Amygdala (tissue), 56 donors: ENCODE measurements around the gene FHIT.
A peak's percentile ranks its signal among the peaks of the same experiment; 100 is the strongest.

ENCODE experiments used
- DNase-seq, 56 donors: peaks; one replicate each; lab custom pipeline; 2025; lab: John Stamatoyannopoulos, UW

The FHIT gene

DNA sequence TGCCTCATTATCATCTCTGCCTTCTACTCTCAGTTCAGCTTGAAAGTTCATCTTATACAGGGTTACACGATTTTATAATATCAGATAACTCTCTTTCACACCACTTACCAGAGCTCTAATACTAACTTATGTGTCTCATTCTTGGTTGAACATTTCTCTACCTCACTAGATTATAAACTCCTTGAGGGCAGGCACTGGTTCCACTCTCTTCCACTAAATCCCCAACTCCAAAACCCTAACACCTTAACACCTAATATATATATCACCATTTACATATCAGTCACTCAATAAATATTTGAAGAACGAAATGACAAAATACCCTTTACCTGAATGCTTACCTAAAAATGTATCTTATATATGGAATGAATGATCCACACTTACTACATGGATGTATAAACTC, 977.2 kb downstream of the FHIT start:
- DNase-seq = no peak

DNA sequence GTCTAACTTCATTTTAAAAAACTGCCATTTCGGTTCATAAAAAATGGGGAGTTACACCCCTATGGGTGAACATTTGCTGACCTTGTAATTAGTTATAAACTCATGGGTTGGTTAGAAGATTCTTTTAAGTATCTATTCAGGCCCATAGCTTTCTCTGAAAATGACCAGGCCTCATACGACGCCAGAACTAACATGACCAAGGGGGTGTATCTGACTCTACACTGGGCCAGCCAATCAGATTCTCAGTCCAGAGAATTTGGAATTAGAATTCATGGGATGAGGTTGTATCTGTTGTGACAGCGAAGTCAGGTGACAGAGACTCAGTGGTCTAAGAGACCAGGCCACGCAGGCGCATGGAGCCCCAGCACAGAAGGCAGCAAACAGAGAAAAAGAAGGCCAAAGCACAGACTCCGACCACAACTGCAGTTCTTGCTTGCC, 981.4 kb downstream of the FHIT start:
- DNase-seq = no peak

DNA sequence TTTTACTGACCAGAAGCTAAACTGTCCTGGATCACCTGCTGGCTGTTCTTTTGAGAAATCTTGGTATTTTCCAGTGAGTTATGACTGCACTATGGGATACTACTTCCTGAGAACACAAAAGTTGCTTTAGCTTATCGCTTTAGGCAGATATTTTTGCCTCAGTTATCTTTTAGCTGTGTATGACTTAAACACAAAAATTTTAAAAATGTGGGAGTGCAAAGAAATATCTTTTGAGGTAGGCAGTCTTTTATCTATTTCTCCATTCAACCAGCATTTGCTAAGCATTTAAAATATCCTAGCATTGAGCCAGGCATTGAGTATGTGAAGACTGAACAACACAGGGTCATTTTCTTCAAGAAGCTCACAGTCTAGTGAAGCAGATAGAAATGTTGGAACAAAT, 981.9 kb downstream of the FHIT start:
- no peak for DNase-seq

DNA sequence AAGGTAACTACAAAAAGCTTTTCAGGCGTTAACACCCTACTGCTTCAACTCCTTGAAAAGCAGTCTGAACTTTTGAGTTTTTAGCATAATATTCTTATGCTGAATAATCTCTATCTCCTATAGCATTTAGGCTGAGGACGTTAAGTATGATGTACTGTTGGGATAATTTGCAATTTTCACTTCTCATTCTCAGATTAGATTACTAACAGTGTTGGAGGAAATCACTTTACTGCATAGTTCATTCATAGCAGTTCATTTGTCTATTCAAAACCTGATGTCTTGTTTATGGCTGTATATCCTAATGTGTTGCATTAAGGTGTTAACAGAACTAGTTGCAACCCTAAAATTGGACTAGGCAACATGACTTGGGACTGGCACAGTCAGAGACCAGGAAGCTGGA, 983.1 kb downstream of the FHIT start:
- no peak for DNase-seq

DNA sequence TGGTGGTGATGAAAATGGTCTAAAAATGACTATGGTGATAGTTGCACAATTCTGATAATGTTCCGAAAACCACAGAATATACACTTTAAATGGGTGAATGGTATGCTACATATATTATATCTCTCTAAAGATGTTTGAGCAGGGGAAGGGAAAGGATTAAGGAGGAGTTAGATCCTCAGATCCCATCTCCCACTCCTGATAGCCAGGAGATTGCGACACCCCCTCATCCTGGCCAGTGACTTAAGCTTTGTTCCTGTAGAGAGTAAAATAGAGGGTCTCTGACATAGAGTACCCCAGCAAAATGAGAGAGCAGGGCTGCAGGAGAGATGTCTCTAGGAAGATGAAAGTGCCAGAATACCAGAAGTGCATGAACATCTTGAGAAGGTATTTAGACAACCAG, 984.8 kb downstream of the FHIT start:
- no peak for DNase-seq

DNA sequence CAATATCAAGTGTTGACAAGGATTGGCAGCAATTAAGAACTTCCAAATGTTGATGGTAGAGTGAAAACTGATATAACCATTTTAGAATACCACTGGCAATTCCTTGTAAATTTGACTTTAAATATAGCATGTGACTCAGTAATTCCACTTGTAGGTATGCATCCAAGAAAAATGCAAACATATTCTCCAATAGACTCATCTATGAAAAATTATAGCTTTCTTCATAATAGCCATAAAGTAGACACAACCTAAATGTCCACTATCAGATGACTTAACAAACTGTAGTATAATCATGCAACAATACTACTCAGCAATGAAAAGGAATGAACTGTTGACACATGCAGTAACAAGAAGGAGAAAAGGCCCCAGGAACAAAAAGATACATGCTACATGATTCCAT, 988.1 kb downstream of the FHIT start:
- no peak for DNase-seq

DNA sequence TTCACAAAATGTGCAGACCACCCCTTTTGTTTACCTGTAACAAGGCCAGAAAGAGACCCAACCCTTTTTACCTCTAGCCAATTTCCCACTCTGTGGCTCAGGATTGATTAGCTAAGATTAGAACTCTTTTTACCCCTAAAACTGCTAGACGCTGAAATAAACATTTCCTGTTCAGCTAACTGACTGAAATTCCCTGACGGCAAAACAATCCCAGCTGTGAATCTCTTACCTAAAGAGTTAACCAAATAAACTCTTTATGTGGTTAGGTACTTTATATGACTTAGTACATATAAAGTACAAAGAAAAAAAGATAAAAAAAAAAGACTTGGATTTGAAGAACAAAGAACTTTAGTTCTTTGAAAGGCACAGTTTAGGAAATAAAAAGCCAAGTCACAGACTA, 988.7 kb downstream of the FHIT start:
- no peak for DNase-seq

DNA sequence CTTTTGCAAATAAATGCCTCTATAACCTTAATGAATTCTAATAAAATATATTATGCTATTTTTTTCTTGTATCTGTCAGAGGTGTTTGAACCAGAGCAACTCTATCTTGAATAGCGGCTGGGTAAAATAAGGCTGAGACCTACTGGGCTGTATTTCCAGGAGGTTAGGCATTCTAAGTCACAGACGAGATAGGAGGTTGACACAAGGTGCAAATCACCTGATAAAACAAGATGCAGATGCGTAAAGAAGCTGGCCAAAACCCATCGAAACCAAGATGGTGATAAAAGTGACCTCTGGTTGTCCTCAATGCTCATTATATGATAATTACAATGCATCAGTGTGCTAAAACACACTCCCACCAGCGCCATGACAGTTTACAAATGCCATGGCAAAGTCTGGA, 990.7 kb downstream of the FHIT start:
- no peak for DNase-seq

DNA sequence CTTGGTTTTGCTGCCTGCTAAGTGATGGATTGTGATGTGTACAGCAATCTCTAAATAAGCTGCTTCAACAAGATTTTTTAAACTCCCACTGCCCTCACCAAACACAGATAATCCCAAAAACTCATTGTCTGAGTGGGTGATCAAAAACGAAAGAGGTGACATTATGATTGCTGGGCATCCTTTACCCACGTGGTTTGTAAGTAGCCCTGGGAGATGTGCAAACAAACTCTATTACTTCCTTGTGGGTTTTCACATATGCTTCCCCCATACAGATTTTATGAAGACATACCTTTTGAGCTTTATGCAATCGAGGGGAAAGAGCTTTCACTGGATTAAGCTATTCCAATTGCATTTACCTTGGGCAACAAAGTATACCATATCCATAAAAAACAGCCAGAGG, 1000.4 kb downstream of the FHIT start:
- no peak for DNase-seq

DNA sequence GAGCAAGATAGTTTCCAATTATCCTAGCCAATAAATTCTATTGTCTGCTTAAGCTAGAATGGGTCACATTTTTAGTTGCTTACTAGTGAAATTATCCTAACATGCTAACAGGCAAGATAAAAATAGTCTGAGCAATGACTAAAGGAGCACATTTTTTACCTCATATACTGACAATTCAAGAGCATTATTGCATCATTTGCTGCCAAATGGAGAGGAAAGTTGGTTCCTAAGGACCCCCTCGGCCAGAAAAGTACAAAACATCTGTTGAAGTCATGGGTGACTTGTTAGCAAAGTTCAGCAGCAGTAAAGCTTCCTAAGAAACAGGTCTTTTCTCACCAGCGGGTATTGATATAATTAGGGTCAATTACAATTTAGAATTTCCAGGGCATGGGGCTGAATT, 1001.0 kb downstream of the FHIT start:
- DNase-seq = no peak

DNA sequence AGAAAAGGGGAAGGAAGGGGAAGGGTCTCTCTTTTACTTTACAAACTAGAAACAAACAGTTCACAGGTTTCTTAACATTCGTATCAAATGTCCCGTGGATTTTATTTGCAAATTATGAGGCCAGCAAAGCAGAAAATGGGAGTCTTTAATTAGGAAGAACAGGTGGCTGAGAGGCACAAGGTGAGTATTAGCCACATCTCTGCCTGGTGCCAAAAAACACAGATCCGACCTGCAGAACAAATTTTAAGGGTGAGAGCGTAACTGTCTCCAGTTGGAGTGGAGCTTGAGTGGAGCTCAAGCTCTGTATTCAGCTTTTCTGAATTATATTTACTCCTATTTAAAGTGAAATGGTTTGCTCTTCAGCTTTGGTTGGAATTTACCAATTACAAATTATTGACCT, 1004.9 kb downstream of the FHIT start:
- DNase-seq = no peak

DNA sequence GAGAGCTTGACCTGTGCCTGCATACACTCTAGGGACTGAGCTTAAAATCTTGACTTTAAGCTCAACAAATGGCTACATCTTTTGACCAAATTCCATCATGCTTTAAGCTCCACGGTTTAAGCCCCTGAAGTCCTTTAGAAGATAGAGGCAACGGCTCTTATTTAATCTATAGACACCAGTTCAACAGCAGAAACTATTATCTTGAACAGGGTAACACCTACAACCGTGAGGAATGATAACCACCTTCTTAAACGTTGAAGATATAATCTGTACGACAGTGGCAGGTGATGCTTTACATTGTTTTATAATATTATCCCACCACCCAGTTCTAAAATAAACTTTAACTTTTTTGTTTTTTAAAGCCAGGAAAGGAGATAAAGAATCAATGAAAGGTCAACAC, 1007.8 kb downstream of the FHIT start:
- DNase-seq = no peak

DNA sequence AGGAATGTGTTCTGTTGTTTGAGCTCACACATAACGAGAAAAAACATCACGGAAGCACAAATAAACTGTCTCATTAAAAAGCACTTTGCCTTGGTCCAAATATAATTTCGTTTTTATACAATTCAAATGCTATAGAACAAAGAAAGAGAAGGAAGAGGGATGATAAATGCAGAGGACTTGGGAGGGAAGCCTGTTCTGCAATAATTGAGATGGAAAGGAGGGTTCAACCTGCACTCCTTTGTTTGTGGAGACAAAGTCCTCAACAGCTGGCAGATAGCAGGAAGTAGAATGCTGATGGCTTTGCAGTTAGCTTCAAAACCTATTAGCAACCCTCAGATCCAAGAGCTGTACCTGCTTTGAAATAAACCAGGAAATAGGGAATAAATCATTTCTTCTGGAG, 1010.8 kb downstream of the FHIT start:
- no peak for DNase-seq

DNA sequence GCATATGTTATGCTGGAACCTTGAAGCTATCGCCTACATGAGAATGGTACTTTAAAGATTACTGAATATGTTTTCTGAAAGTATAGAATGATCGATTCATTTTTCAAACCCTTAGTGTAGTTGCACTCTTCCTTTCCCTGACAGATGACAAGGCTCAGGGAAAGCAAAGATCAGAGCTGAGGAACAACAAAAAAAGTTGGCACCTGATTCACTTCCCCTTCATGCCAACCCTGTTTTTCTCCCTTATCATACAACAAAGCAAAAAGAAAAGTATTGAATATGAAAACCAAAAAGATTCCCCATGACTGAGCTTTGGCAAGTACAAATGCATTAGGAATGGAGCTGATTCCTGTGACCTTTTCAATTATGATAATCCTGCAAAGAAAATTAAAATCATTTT, 1012.7 kb downstream of the FHIT start:
- no peak for DNase-seq

DNA sequence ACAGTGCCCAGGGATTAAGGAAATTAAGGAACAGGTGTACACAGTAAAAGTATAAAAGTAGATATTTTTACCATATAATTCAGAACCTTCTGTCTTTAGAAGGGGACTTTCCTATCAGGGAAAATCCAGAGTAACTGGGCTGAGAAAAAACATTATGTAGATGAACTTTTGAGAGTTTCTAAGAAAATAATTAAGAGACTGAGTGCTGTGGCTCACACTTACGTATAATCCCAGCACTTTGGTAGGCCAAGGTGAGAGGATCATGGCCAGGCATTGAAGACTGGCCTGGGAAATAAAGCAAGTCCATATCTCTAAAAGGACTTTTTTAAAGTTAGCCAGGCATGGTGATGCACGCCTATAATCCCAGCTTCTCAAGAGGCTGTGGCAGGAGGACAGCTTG, 1021.8 kb downstream of the FHIT start:
- no peak for DNase-seq

DNA sequence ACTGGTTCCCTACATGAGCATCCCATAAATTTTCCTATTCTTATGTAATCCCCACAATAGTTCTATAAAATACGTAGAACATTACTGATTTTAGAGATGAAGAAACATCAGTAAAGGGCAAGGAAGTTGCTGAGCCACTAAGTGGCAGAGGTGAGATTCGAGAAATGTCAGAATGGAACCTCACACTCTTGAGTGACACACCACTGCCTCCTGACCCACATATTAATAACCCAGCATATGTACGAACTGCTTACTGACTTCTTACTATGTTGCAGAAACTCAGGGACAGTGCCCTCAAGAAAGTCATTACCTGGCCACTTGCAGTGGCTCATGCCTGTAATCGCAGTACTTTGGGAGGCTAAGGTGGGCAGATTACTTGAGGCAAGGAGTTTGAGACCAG, 1022.4 kb downstream of the FHIT start:
- DNase-seq = no peak

DNA sequence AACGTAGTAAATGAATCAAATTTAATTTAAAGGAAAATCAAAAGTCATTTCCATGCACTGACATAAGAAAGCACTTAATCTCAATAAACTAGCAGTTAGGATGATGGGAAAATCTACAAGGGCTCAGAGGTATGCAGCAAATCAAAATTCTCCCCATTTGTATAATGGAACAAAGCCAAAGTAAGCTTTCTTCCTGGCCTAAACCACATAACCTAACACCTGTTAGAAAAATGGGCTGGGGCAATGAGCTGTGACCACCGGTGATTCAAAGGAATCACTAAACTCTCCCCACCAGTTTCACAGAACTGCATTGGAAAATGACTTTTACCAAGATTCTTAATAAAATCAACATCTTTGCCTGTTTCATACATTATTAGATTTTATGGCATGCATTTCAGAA, 1024.3 kb downstream of the FHIT start:
- DNase-seq = no peak

DNA sequence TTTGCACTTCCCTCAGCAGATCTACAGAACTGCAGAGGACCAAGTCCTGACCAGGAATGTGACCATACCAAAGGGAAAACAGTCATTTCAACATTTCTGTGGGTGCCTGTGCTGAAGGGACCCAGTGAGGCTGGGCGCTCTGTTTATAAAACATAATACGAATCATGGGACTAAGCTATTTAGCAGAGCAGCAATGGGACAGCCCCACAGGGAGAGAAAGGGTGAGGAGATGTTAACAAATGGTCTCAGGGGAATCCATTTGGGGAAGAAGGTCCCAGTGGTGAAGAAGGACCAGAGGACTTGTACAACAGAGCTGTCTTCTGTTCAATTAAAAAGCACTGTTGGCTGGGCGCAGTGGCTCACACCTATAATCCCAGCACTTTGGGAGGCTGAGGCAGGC, 1025.4 kb downstream of the FHIT start:
- no peak for DNase-seq

DNA sequence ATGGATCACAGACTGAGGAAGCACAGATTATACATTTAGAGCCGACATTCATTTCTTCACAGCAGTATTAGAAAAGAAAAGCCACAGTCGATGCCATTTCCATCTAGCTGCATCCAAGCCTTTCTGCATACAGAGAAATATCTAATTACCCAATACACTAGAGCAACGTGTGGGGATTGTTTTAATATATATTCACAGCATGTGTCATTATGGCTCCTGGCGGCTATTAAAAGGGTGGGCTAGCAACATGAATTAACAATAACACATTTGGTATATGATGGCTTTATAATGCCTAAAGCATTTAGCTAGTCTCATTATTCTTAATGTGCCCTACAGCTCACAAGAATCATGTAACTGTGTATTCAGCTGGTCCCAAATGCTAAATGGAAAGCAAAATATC, 1030.5 kb downstream of the FHIT start:
- DNase-seq = no peak

DNA sequence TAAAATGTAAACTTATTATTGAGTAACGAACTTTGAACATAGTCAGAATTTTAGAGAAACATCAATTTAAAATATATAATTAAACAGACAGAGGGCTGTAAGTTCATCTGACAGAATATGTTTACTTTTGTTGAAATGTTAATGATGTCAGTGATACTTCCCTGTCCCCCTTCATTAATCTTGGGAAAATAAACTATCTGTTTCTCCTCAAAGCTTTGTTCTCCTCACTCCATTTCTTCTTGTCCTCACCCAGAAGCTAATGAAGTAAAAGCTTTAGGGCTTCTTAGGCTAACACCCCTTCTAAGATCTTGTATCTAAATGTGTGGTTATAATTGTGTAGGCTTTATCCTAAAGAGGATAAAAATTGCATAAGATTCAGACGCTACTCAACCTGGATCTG, 1031.8 kb downstream of the FHIT start:
- no peak for DNase-seq

DNA sequence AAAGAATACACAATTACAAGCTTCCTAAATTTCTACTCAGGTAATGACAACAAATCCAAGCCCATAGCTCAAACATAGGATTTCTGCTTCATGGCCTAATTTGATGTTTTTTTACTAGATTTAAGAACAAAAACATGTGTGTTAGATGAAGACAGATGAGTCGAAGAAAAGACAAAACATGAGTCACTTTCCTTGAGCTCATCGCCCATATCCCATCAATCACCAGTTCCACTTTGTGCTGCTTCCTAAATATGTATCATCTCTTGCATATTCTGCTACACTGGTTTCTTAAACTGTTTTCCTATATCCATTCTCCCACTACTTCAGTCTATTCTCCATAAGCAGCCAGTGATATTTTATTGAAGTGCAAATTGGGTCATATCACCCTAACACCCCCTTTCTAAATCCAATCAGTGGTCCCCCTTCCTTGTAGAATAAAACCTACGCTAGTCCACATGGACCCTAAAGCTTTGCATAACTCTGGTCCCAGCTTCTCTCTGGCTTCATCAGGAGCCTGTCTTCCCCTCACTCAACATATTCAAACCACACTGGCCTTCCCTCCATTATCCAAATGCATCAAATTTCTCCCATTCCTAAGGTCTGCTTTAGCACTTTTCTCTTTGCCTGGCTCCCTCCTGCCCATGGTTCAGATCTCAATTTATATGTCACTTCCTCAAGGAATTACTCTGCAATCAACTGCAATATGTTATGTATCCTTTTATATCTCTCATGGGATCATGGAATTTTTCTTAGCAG, 1033.9 kb downstream of the FHIT start:
- DNase-seq = no peak

DNA sequence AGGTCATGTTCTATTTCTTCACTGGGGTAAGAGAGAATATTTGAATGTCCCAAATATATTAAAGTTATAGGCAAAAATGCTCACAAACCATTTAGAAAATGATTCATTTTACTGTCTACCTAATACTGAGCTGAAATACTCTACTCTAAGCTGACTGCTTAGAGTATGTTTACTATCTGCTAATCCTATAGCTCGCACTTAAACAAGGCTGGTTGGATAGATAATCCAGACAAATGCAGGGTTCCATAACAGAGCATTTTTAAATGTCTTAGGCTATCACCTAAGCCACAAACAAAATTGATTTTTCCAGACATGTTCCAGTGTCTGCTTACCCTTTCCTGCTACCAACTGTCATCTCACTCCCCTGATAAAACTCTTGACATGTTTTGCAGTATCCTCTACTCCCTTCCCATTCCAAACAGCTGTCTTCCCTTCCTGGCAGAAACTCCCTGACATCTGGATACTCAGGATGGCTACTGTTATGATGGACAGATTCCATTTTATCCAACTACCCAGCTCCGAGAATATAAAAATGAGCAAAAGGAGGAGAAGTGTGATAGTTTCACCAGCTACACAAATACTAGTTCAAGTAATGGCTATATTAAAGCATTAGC, 1034.7 kb downstream of the FHIT start:
- no peak for DNase-seq

DNA sequence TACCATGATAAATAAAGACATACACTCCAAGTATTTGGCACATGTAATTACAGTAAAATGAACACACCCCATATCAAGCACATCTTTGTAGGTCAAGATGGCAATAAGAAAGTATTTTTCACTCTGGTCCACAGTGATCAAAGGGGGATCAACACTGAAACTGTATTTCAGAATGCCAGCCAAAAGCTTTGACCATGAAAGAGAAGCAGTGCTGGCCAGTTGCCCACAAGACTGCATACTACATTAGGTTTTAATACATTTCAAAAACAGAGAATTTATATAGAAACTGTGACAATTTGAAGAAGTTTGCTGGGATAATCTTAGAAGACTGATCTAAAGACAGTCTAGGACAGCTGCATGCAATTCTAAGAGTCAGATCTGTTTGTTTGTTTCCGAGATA, 1035.3 kb downstream of the FHIT start:
- DNase-seq = peak in 1 of 56 donors; percentile 12
